ENCODE results near the gene PPIL4. TPM values are rescaled to one million over a fixed set of nuclear protein-coding genes. Genes with fewer than 3 reads are reported as not detected.

Gene PPIL4
- total and polyA plus RNA-seq, 2 donors (not counting 3 experiments of a cell fraction or from before 2014, with no cell fraction given): 2.2 to 27.8 TPM

- no peaks in the 10 kb centered on the region for H3K9me3 ChIP-seq (replicated peaks; ENCODE audit: control insufficient read depth, insufficient read depth, low read length)
- H3K9ac ChIP-seq (replicated peaks; ENCODE audit: extremely low read depth, insufficient read depth, low read length): no peak overlapping the region
- H3K9me1 ChIP-seq (replicated peaks; ENCODE audit: control insufficient read depth, extremely low read depth, insufficient read depth, low read length): no peaks in the 10 kb centered on the region
- intact Hi-C loops (cut with micrococcal nuclease) (no loop called here), dilution Hi-C loops (cut with MboI; ENCODE audit: extremely low pct_ligation_motif_present, low sequenced_read_pairs) (no loop called here)
- FAIRE-seq: no peak
- H2AFZ ChIP-seq (ENCODE audit: low read depth, low read length): no peak overlapping the region
- ChIA-PET CTCF (interaction anchor here (1.1 to 1.5 kb wide), 2 partner anchors 9 to 48 kb away, joined by 3 read pairs; no protein-coding TSS in a partner anchor), POLR2A (no interaction called here)
- no peaks in the 10 kb centered on the region for H3K27me3 ChIP-seq (ENCODE audit: control insufficient read depth in 2 of 2, insufficient read depth in 2 of 2, low read length in 2 of 2)
- no peak overlapping the region for H3K4me2 ChIP-seq (ENCODE audit: insufficient read depth, low read length)
- no TSS peak for BruUV-seq (replicated peaks)
- TF ChIP-seq POLR2A (IDR thresholded peaks at IDR 0.05; ENCODE audit: low read depth, low read length) (no peak), FOS (IDR thresholded peaks at IDR 0.05; ENCODE audit: borderline replicate concordance, insufficient read depth, low read length) (no peak), JUN (IDR thresholded peaks at IDR 0.05; ENCODE audit: borderline replicate concordance, insufficient read depth, insufficient read length, low read depth) (no peak), POLR2AphosphoS5 (IDR thresholded peaks at IDR 0.05; ENCODE audit: insufficient read depth, low read depth, low read length) (no peak), CTCF (IDR thresholded peaks at IDR 0.05; ENCODE audit: extremely low read depth in 1 of 2, insufficient read depth in 1 of 2, low read depth in 1 of 2, low read length in 2 of 2) (no peak), EZH2 (IDR thresholded peaks at IDR 0.05; ENCODE audit: borderline replicate concordance, low read depth, low read length, severe bottlenecking) (no peak), MAX (IDR thresholded peaks at IDR 0.05; ENCODE audit: insufficient read depth, insufficient read length) (no peak), GATA2 (IDR thresholded peaks at IDR 0.05; ENCODE audit: insufficient read depth, insufficient read length, low read depth, low read length) (no peak), MYC (IDR thresholded peaks at IDR 0.05; ENCODE audit: low read depth, low read length) (no peak)
- no peaks in the 10 kb centered on the region for H4K20me1 ChIP-seq (replicated peaks; ENCODE audit: control insufficient read depth, extremely low read depth, insufficient read depth, low read length)
- peaks cover 3% of the 10 kb centered on the region for H3K4me1 ChIP-seq (ENCODE audit: control insufficient read depth, extremely low read depth, insufficient read depth, low read length)
- no peak overlapping the region for H3K4me3 ChIP-seq (replicated peaks in 1 of 3; ENCODE audit: insufficient read depth in 1 of 3, low read depth in 1 of 3, low read length in 3 of 3)
- no peak for DNase-seq (ENCODE audit: low read depth, low spot score)
- no peaks in the 10 kb centered on the region for H3K79me2 ChIP-seq (ENCODE audit: control insufficient read depth, insufficient read depth, low read length)
- no peaks in the 10 kb centered on the region for H3K36me3 ChIP-seq (ENCODE audit: control insufficient read depth in 2 of 2, extremely low read depth in 1 of 2, insufficient read depth in 2 of 2, low read length in 2 of 2)
- H3K27ac ChIP-seq (ENCODE audit: insufficient read depth, low read depth, low read length): no peak overlapping the region
Measured at GRCh38 chr6:149480502-149481280, 65.2 kb downstream of the PPIL4 start.
